Esophagus muscularis mucosa (tissue), 4 donors: ENCODE results near the gene LRP1.

Source experiments
- CTCF ChIP-seq, 3 experiments: fragments of 200-600 bp in 2 of 3; fragments of 450-650 bp in 1 of 3; sonication (generic) in 2 of 3; IDR thresholded peaks; one replicate each; pipeline ENCODE4 v1.5.1; 2017 to 2019; ENCODE audit warnings: antibody characterized with exemption in 3 of 3, mild to moderate bottlenecking in 2 of 3, moderate library complexity in 1 of 3
- EP300 ChIP-seq: sonication (generic); formaldehyde crosslinking; IDR thresholded peaks from one replicate; pipeline ENCODE4 v1.6.1; 2017; ENCODE audit warnings: antibody characterized with exemption
- POLR2AphosphoS5 ChIP-seq, 2 donors: sonication (generic); formaldehyde crosslinking; IDR thresholded peaks; one replicate each; pipeline ENCODE4 v1.6.1; 2017; ENCODE audit warnings: antibody characterized with exemption in 2 of 2

- TF ChIP-seq CTCF (IDR thresholded peaks at IDR 0.05) (no peak), POLR2AphosphoS5 (IDR thresholded peaks at IDR 0.05) (no peak), EP300 (no peak)
Observed at GRCh38 chr12:57164966-57165625, 36.8 kb downstream of the LRP1 start.
